HL-60/S4 treated with phorbol 12-myristate 13-acetate at 8.2 ng/mL for 4 days and 3 days (cell line): ENCODE results near the gene CPEB1.

ENCODE experiments used
- in situ Hi-C: fragments of 300-500 bp; cut with MboI; formaldehyde crosslinking; loops from 2 replicates; pipeline ENCODE4 v1.15.0; 2022; ENCODE audit warnings: low sequenced_read_pairs

The CPEB1 gene

GRCh38 chr15:82599862-82600261 lies 47.3 kb downstream of the CPEB1 start:
- in situ Hi-C loops, result no loop called here

GRCh38 chr15:82597815-82598214 lies 49.3 kb downstream of the CPEB1 start:
- in situ Hi-C loops, result no loop called here

- in situ Hi-C loops, result no loop called here
Measured at GRCh38 chr15:82595766-82596165, 51.4 kb downstream of the CPEB1 start.

GRCh38 chr15:82595203-82595602 lies 52.0 kb downstream of the CPEB1 start:
- in situ Hi-C loops, result no loop called here

- in situ Hi-C loops, result no loop called here
Measured at GRCh38 chr15:82587805-82588204, 59.4 kb downstream of the CPEB1 start.

GRCh38 chr15:82585072-82585471 lies 62.1 kb downstream of the CPEB1 start:
- in situ Hi-C loops, result no loop called here

- in situ Hi-C loops, result no loop called here
Measured at GRCh38 chr15:82580713-82581112, 66.5 kb downstream of the CPEB1 start.

- in situ Hi-C loops, result no loop called here
Measured at GRCh38 chr15:82575335-82575734, 71.8 kb downstream of the CPEB1 start.

GRCh38 chr15:82572986-82573385 lies 74.2 kb downstream of the CPEB1 start:
- in situ Hi-C loops, result no loop called here

- in situ Hi-C loops, result no loop called here
Measured at GRCh38 chr15:82572311-82572710, 74.9 kb downstream of the CPEB1 start.

GRCh38 chr15:82571722-82572222 lies 75.4 kb downstream of the CPEB1 start:
- in situ Hi-C loops, result no loop called here

GRCh38 chr15:82570721-82571508 lies 76.2 kb downstream of the CPEB1 start:
- in situ Hi-C loops, result no loop called here

GRCh38 chr15:82569834-82570233 lies 77.3 kb downstream of the CPEB1 start:
- in situ Hi-C loops, result no loop called here

- in situ Hi-C loops, result no loop called here
Measured at GRCh38 chr15:82568986-82569385, 78.2 kb downstream of the CPEB1 start.

- in situ Hi-C loops, result no loop called here
Measured at GRCh38 chr15:82567661-82568060, 79.5 kb downstream of the CPEB1 start.

- in situ Hi-C loops, result no loop called here
Measured at GRCh38 chr15:82566690-82567089, 80.5 kb downstream of the CPEB1 start.

- in situ Hi-C loops, result no loop called here
Measured at GRCh38 chr15:82558502-82558901, 88.7 kb downstream of the CPEB1 start.

GRCh38 chr15:82556315-82557035 lies 90.7 kb downstream of the CPEB1 start:
- in situ Hi-C loops, result no loop called here

GRCh38 chr15:82554849-82555248 lies 92.3 kb downstream of the CPEB1 start:
- in situ Hi-C loops, result no loop called here

GRCh38 chr15:82554351-82554750 lies 92.8 kb downstream of the CPEB1 start:
- in situ Hi-C loops, result no loop called here

- in situ Hi-C loops, result no loop called here
Measured at GRCh38 chr15:82553846-82554245, 93.3 kb downstream of the CPEB1 start.

- in situ Hi-C loops, result no loop called here
Measured at GRCh38 chr15:82552861-82553260, 94.3 kb downstream of the CPEB1 start.
